IMR-90 (cell line): ENCODE results near the gene COLGALT1. TPM values are rescaled to one million over a fixed set of nuclear protein-coding genes. Genes with fewer than 3 reads are reported as not detected.

Experiments used
- ATAC-seq: fragments of 200-7000 bp; cut with Tn5 transposase; 2 replicates; pipeline ENCODE4 v1.9.1; 2020; ENCODE audit warnings: low read depth, mild to moderate bottlenecking, moderate library complexity
- BruUV-seq: library from RNA; stranded (reverse); fragments of 400-500 nt; replicated peaks from 2 replicates; lab custom pipeline; 2021; lab: Mats Ljungman, UMichigan
- CTCF ChIA-PET: fragments of 300-600 bp; formaldehyde crosslinking; extraction: SDS; loops from one replicate; lab custom pipeline; 2021; ENCODE audit warnings: antibody characterized with exemption; lab: Yijun Ruan, JAX
- POLR2A ChIA-PET: fragments of 300-600 bp; sonication (Branson Sonifier 250); formaldehyde crosslinking; loops from one replicate; lab custom pipeline; 2022; ENCODE audit warnings: antibody characterized with exemption; ENCODE audit not compliant: unreplicated experiment; lab: Charles Lee
- DNase-seq: peaks from one replicate; pipeline ENCODE4 v3.0.0; 2013
- H2AFZ ChIP-seq: replicated peaks from 2 replicates; pipeline ENCODE3; 2013; ENCODE audit warnings: low read length, mild to moderate bottlenecking; ENCODE audit not compliant: poor library complexity
- H2AK5ac ChIP-seq: 2 replicates; pipeline ENCODE4 v1.6.1; 2013; ENCODE audit warnings: low read depth, low read length, inconsistent platforms
- H2AK9ac ChIP-seq: replicated peaks from 2 replicates; pipeline ENCODE3; 2013; ENCODE audit warnings: mild to moderate bottlenecking, low read depth, low read length, moderate library complexity; ENCODE audit not compliant: poor library complexity
- H2BK120ac ChIP-seq: 2 replicates; pipeline ENCODE4 v1.6.1; 2013; ENCODE audit warnings: low read depth, low read length, inconsistent platforms
- H2BK15ac ChIP-seq: 3 replicates; pipeline ENCODE4 v1.6.1; 2013; ENCODE audit warnings: low read depth, low read length, inconsistent platforms
- H2BK20ac ChIP-seq: 2 replicates; pipeline ENCODE4 v1.6.1; 2013; ENCODE audit warnings: low read depth, mild to moderate bottlenecking, inconsistent platforms, low read length, moderate library complexity
- H2BK5ac ChIP-seq: 2 replicates; pipeline ENCODE4 v1.6.1; 2013; ENCODE audit warnings: mild to moderate bottlenecking, low read depth, low read length, inconsistent platforms; ENCODE audit not compliant: poor library complexity, severe bottlenecking
- H3K14ac ChIP-seq: replicated peaks from 2 replicates; pipeline ENCODE4 v1.6.1; 2013; ENCODE audit warnings: low read depth, low read length, inconsistent platforms
- H3K18ac ChIP-seq: 2 replicates; pipeline ENCODE4 v1.6.1; 2013; ENCODE audit warnings: low read depth, low read length, control low read depth
- H3K23ac ChIP-seq: 2 replicates; pipeline ENCODE4 v1.6.1; 2013; ENCODE audit warnings: low read depth, low read length, inconsistent platforms
- H3K27ac ChIP-seq: 2 replicates; pipeline ENCODE4 v1.5.1; 2013; ENCODE audit warnings: mild to moderate bottlenecking, control low read depth, low read length; ENCODE audit not compliant: insufficient read depth
- H3K27me3 ChIP-seq: 2 replicates; pipeline ENCODE4 v1.6.1; 2013; ENCODE audit warnings: low read length; ENCODE audit not compliant: control insufficient read depth, insufficient read depth
- H3K36me3 ChIP-seq: 2 replicates; pipeline ENCODE4 v1.6.1; 2013; ENCODE audit warnings: low read length, mixed read lengths; ENCODE audit not compliant: control insufficient read depth, insufficient read depth
- H3K4ac ChIP-seq: 2 replicates; pipeline ENCODE4 v1.6.1; 2013; ENCODE audit warnings: low read depth, low read length, inconsistent platforms
- H3K4me1 ChIP-seq: 2 replicates; pipeline ENCODE4 v1.6.1; 2013; ENCODE audit warnings: low read length, mixed read lengths; ENCODE audit not compliant: control insufficient read depth, insufficient read depth
- H3K4me2 ChIP-seq: 2 replicates; pipeline ENCODE4 v1.6.1; 2013; ENCODE audit warnings: low read depth, mild to moderate bottlenecking, control low read depth, low read length, moderate library complexity
- H3K4me3 ChIP-seq: 2 replicates; pipeline ENCODE4 v1.5.1; 2013; ENCODE audit warnings: low read depth, mild to moderate bottlenecking, control low read depth, low read length, moderate library complexity; ENCODE audit not compliant: insufficient read depth
- H3K56ac ChIP-seq: 2 replicates; pipeline ENCODE4 v1.6.1; 2013; ENCODE audit warnings: low read length, inconsistent platforms; ENCODE audit not compliant: insufficient read depth; ENCODE audit errors: extremely low read depth
- H3K79me1 ChIP-seq, 2 experiments: 2 replicates each; pipeline ENCODE4 v1.6.1; 2013; ENCODE audit warnings: low read length in 2 of 2, inconsistent platforms in 1 of 2, low read depth in 1 of 2
- H3K9ac ChIP-seq: 2 replicates; pipeline ENCODE4 v1.6.1; 2013; ENCODE audit warnings: low read depth, low read length, control low read depth
- H3K9me1 ChIP-seq: 2 replicates; pipeline ENCODE4 v1.6.1; 2013; ENCODE audit warnings: low read length, inconsistent platforms; ENCODE audit not compliant: insufficient read depth
- H3K9me3 ChIP-seq: 2 replicates; pipeline ENCODE4 v1.6.1; 2013; ENCODE audit warnings: low read length; ENCODE audit not compliant: control insufficient read depth, insufficient read depth
- H4K20me1 ChIP-seq: 2 replicates; pipeline ENCODE4 v1.6.1; 2013; ENCODE audit warnings: low read length, inconsistent platforms; ENCODE audit not compliant: insufficient read depth
- H4K5ac ChIP-seq: 2 replicates; pipeline ENCODE4 v1.6.1; 2013; ENCODE audit warnings: mild to moderate bottlenecking, low read depth, low read length, control low read depth
- H4K8ac ChIP-seq, 2 experiments: 2 replicates each; pipeline ENCODE4 v1.6.1; 2013; ENCODE audit warnings: low read depth in 2 of 2, low read length in 2 of 2, control low read depth in 1 of 2, inconsistent platforms in 1 of 2
- H4K91ac ChIP-seq: 2 replicates; pipeline ENCODE4 v1.6.1; 2013; ENCODE audit warnings: low read depth, low read length, inconsistent platforms; ENCODE audit not compliant: insufficient read depth
- MAZ ChIP-seq: IDR thresholded peaks from 2 replicates; pipeline ENCODE4 v1.6.1; 2012; ENCODE audit warnings: low read depth, mild to moderate bottlenecking, low read length, improper control_type of control experiment, moderate library complexity, borderline replicate concordance
- MXI1 ChIP-seq: IDR thresholded peaks from 2 replicates; pipeline ENCODE4 v1.6.1; 2012; ENCODE audit warnings: low read depth, mild to moderate bottlenecking, low read length, moderate library complexity, borderline replicate concordance
- WGBS, 2 experiments: methylation state at CpG; one replicate each; pipeline versions ENCODE4 v1.1.5 to v1.1.7; 2013; ENCODE audit warnings: missing lambda C conversion rate in 2 of 2; ENCODE audit not compliant: insufficient read length in 1 of 2; ENCODE audit errors: extremely low coverage in 2 of 2; 5-methylcytosine and 5-hydroxymethylcytosine counted together
- dilution Hi-C: fragments of 300-500 bp; cut with HindIII; formaldehyde crosslinking; loops from one replicate; pipeline ENCODE4 v1.14.3; 2018; ENCODE audit warnings: low sequenced_read_pairs; ENCODE audit not compliant: unreplicated experiment
- in situ Hi-C: fragments of 300-500 bp; cut with MboI; formaldehyde crosslinking; loops from 3 replicates; pipeline ENCODE4 v1.14.3; 2019; ENCODE audit warnings: low sequenced_read_pairs, inconsistent platforms, mixed read lengths
- intact Hi-C: fragments of 100-400 bp; cut with micrococcal nuclease; formaldehyde crosslinking; loops from 2 replicates; pipeline ENCODE4 v1.10.0; 2022
- polyA plus RNA-seq, 3 experiments: library from polyadenylated mRNA; depleted of rRNA; stranded (reverse); fragments of >200 nt; gene quantifications; 2 replicates each; pipeline ENCODE4 v1.2.3, GENCODE V29; 2012; ENCODE audit warnings: low replicate concordance in 1 of 3
- total RNA-seq: library from RNA; depleted of rRNA; stranded (reverse); fragments of >200 nt; gene quantifications from 2 replicates; pipeline ENCODE4 v1.2.3, GENCODE V29; 2012

Gene COLGALT1
- total and polyA plus RNA-seq, 2 of the 4 experiments (the other 2 are of a cell fraction) = 77.1 to 117 TPM

DNA sequence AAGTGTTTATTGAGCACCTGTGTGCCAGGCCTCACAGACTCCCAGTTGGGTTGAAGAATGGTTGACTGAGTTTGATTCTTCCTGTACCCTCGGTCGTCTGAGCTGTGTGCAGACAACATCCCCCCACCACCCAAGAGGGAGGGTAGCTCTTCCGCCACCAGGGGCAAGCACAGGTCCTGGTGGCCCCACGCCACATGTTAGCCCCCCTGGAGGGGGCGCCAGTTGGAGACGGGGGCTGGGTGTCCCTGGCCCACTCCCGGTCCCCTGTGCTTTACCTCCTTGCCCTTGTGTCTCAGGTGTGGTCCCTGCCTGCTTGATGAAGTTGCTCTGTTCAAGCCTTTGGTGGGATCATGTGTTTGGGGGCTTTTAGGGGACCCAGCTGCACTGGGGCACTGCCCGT is 27.2 kb downstream of the COLGALT1 start:
- no peak overlapping the region for H2AFZ ChIP-seq
- WGBS, 2 experiments = 60% methylated on average over 1 of the region's 8 CpGs; no CpG with 5 or more reads in 1 of the 2 experiments
- no peak overlapping the region for H3K27ac ChIP-seq
- ATAC-seq (no peak), DNase-seq (no peak)
- intact Hi-C loops = no loop called here
- H4K8ac ChIP-seq = no peak overlapping the region
- ChIA-PET CTCF (interaction anchor here (0.5 kb wide), 1 partner anchor 28 kb away, joined by 3 read pairs; no protein-coding TSS in a partner anchor), POLR2A (no interaction called here)
- no peak overlapping the region for H2BK120ac ChIP-seq
- TF ChIP-seq MXI1 (no peak), MAZ (no peak)
- no peak overlapping the region for H2BK20ac ChIP-seq
- no peak overlapping the region for H3K18ac ChIP-seq
- H3K4me1 ChIP-seq = no peaks in the 10 kb centered on the region
- H2BK5ac ChIP-seq = no peak overlapping the region
- no peak overlapping the region for H3K4ac ChIP-seq
- peaks cover under 1 to 6% of the 10 kb centered on the region in 2 experiments; a peak in 2 of 4 replicates for H3K79me1 ChIP-seq
- no peak overlapping the region for H2AK9ac ChIP-seq
- no peak overlapping the region for H3K23ac ChIP-seq
- H3K9me3 ChIP-seq = no peaks in the 10 kb centered on the region
- dilution Hi-C loops = no loop called here
- peaks cover 15% of the 10 kb centered on the region for H4K20me1 ChIP-seq
- H3K9me1 ChIP-seq = peaks cover 10% of the 10 kb centered on the region; the same call in 1 of the 2 replicates
- H3K9ac ChIP-seq = no peak overlapping the region
- H2BK15ac ChIP-seq = no peak overlapping the region
- no peak overlapping the region for H3K14ac ChIP-seq
- H4K5ac ChIP-seq = no peak overlapping the region
- no peak overlapping the region for H3K4me3 ChIP-seq
- in situ Hi-C loops = no loop called here
- H4K91ac ChIP-seq = no peak overlapping the region
- no peak overlapping the region for H3K56ac ChIP-seq
- H3K27me3 ChIP-seq = 0 out of 2 replicates have a peak, but pooled peaks cover 2% of the 10 kb centered on the region
- H3K4me2 ChIP-seq = no peak overlapping the region
- H2AK5ac ChIP-seq = no peak overlapping the region
- H3K36me3 ChIP-seq = peaks cover 39% of the 10 kb centered on the region
- BruUV-seq = no TSS peak
